Peyer's patch (tissue), 4 donors: ENCODE data around the gene SRRM2.

ENCODE experiments used
- POLR2A ChIP-seq, 2 donors: fragments of 450-650 bp; IDR thresholded peaks; one replicate each; pipeline ENCODE4 v1.5.1; 2017; ENCODE audit warnings: antibody characterized with exemption in 2 of 2, mild to moderate bottlenecking in 2 of 2, moderate library complexity in 2 of 2
- TF ChIP-seq, protein P1 (sequence below), 6 experiments: fragments of 450-650 bp in 4 of 6; fragments of 200-600 bp in 2 of 6; sonication (generic) in 1 of 6; IDR thresholded peaks; one replicate each; pipeline ENCODE4 v1.5.1; 2017 to 2019; ENCODE audit warnings: antibody characterized with exemption in 6 of 6, mild to moderate bottlenecking in 3 of 6, moderate library complexity in 1 of 6

DNA sequence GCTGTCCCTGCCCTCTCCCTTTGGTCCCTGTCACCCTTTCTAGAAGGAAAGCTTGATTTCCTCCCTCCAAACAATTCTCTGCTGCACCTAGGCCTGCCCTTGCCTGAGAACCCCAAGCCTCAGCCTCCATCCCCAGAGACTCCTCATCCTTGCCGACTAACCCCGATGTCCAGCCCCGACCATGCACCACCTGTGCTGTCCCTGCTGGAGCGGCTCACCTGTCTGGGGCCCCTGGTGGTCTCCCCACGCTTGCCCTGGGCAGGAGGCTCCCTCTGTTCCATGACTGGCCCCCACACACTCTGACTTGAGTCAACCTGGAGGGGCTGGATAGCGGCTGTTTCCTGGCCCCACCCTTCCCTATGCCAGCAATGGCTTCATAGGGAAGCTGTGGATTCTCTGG lies 12.0 kb upstream of the SRRM2 start:
- TF ChIP-seq, protein P1, sequence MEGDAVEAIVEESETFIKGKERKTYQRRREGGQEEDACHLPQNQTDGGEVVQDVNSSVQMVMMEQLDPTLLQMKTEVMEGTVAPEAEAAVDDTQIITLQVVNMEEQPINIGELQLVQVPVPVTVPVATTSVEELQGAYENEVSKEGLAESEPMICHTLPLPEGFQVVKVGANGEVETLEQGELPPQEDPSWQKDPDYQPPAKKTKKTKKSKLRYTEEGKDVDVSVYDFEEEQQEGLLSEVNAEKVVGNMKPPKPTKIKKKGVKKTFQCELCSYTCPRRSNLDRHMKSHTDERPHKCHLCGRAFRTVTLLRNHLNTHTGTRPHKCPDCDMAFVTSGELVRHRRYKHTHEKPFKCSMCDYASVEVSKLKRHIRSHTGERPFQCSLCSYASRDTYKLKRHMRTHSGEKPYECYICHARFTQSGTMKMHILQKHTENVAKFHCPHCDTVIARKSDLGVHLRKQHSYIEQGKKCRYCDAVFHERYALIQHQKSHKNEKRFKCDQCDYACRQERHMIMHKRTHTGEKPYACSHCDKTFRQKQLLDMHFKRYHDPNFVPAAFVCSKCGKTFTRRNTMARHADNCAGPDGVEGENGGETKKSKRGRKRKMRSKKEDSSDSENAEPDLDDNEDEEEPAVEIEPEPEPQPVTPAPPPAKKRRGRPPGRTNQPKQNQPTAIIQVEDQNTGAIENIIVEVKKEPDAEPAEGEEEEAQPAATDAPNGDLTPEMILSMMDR (IDR thresholded peaks at IDR 0.05): no peak
- no peak for TF ChIP-seq POLR2A (IDR thresholded peaks at IDR 0.05)
